HepG2 (cell line): ENCODE results near the gene PLEKHB2. TPM values are rescaled to one million over a fixed set of nuclear protein-coding genes. Genes with fewer than 3 reads are reported as not detected.

Experiments
- FOXK2 ChIP-seq: fragments of 450-650 bp; IDR thresholded peaks from 2 replicates; pipeline ENCODE4 v1.6.1; 2016
- FOXO1 ChIP-seq: sonication (generic); formaldehyde crosslinking; IDR thresholded peaks from 2 replicates; pipeline ENCODE4 v1.4.0; 2020; ENCODE audit warnings: missing genetic modification reagents
- IRX3 ChIP-seq: sonication (generic); formaldehyde crosslinking; IDR thresholded peaks from 2 replicates; pipeline ENCODE4 v1.8.1; 2023; ENCODE audit warnings: mild to moderate bottlenecking, low read depth, missing genetic modification reagents, borderline replicate concordance
- KDM5A ChIP-seq: fragments of 200-600 bp; sonication (generic); IDR thresholded peaks from 2 replicates; pipeline ENCODE4 v1.7.0; 2018; ENCODE audit warnings: antibody characterized with exemption, mild to moderate bottlenecking, low read length, borderline replicate concordance
- KLF13 ChIP-seq: sonication (generic); formaldehyde crosslinking; IDR thresholded peaks from 2 replicates; pipeline ENCODE4 v1.4.0; 2020; ENCODE audit warnings: mild to moderate bottlenecking, missing genetic modification reagents
- MED8 ChIP-seq: sonication (generic); formaldehyde crosslinking; IDR thresholded peaks from 2 replicates; pipeline ENCODE4 v1.8.1; 2023; ENCODE audit warnings: mild to moderate bottlenecking, missing genetic modification reagents; ENCODE audit not compliant: insufficient replicate concordance
- MXD4 ChIP-seq: IDR thresholded peaks from 2 replicates; pipeline ENCODE4 v1.6.1; 2016; ENCODE audit warnings: mild to moderate bottlenecking, missing biosample characterization, missing genetic modification reagents
- NRL ChIP-seq: sonication (generic); formaldehyde crosslinking; IDR thresholded peaks from 2 replicates; pipeline ENCODE4 v1.5.0; 2020; ENCODE audit warnings: missing genetic modification reagents, mild to moderate bottlenecking, moderate library complexity, borderline replicate concordance
- SP5 ChIP-seq: IDR thresholded peaks from 2 replicates; pipeline ENCODE4 v1.6.1; 2016; ENCODE audit warnings: low read depth, borderline replicate concordance
- ZBTB7A ChIP-seq: sonication (generic); formaldehyde crosslinking; IDR thresholded peaks from 2 replicates; pipeline ENCODE4 v1.8.0; 2022; ENCODE audit warnings: mild to moderate bottlenecking, missing genetic modification reagents
- ZNF20 ChIP-seq: sonication (generic); formaldehyde crosslinking; IDR thresholded peaks from 2 replicates; pipeline ENCODE4 v1.4.0; 2020; ENCODE audit warnings: mild to moderate bottlenecking, moderate library complexity, missing genetic modification reagents
- ZNF775 ChIP-seq: sonication (generic); formaldehyde crosslinking; IDR thresholded peaks from 2 replicates; pipeline ENCODE4 v1.4.0; 2020; ENCODE audit warnings: missing genetic modification reagents, mild to moderate bottlenecking, moderate library complexity, borderline replicate concordance
- polyA plus RNA-seq, 8 experiments: library from polyadenylated mRNA; depleted of rRNA in 3 of 8; stranded (reverse) in 7 of 8; unstranded in 1 of 8; fragments of >200 nt; fragmentation: Illumina TruSeq in 4 of 8; extraction: Trizol in 4 of 8; gene quantifications; 2 replicates each; pipeline versions ENCODE4 v1.2.1 to v1.2.3, GENCODE V29; 2011 to 2016; ENCODE audit warnings: low read depth in 4 of 8, missing spikeins in 1 of 8, mixed read lengths in 1 of 8; ENCODE audit not compliant: insufficient read depth in 1 of 8
- total RNA-seq, 5 experiments: library from RNA; depleted of rRNA; stranded (reverse); fragments of >200 nt; fragmentation: Illumina TruSeq; extraction: Trizol; gene quantifications; 2 replicates each; pipeline ENCODE4 v1.2.3, GENCODE V29; 2016; ENCODE audit warnings: low read depth in 1 of 5
- TF ChIP-seq, protein P1 (sequence below): sonication (generic); formaldehyde crosslinking; IDR thresholded peaks from 2 replicates; pipeline ENCODE4 v1.4.0; 2020; ENCODE audit warnings: missing genetic modification reagents
- TF ChIP-seq, protein P2 (sequence below): IDR thresholded peaks from 2 replicates; pipeline ENCODE4 v1.6.1; 2016; ENCODE audit warnings: missing genetic modification reagents, missing compliant biosample characterization
- TF ChIP-seq, protein P3 (sequence below): IDR thresholded peaks from 2 replicates; pipeline ENCODE4 v1.6.1; 2016; ENCODE audit warnings: low read depth, borderline replicate concordance
- TF ChIP-seq, protein P4 (sequence below): sonication (generic); formaldehyde crosslinking; conservative IDR thresholded peaks from 2 replicates; pipeline ENCODE4 v1.4.0; 2020; ENCODE audit warnings: missing genetic modification reagents
- TF ChIP-seq, protein P5 (sequence below): fragments of 450-650 bp; IDR thresholded peaks from 2 replicates; pipeline ENCODE4 v1.6.1; 2017; ENCODE audit warnings: mild to moderate bottlenecking
- TF ChIP-seq, protein P6 (sequence below): IDR thresholded peaks from 2 replicates; pipeline ENCODE4 v1.6.1; 2018; ENCODE audit warnings: missing genetic modification reagents, mild to moderate bottlenecking, missing compliant biosample characterization

Gene PLEKHB2
- total and polyA plus RNA-seq, 2 of the 13 experiments (the other 11 are each of a cell fraction or from before 2014, with no cell fraction given), result 73.0 to 78.9 TPM

DNA sequence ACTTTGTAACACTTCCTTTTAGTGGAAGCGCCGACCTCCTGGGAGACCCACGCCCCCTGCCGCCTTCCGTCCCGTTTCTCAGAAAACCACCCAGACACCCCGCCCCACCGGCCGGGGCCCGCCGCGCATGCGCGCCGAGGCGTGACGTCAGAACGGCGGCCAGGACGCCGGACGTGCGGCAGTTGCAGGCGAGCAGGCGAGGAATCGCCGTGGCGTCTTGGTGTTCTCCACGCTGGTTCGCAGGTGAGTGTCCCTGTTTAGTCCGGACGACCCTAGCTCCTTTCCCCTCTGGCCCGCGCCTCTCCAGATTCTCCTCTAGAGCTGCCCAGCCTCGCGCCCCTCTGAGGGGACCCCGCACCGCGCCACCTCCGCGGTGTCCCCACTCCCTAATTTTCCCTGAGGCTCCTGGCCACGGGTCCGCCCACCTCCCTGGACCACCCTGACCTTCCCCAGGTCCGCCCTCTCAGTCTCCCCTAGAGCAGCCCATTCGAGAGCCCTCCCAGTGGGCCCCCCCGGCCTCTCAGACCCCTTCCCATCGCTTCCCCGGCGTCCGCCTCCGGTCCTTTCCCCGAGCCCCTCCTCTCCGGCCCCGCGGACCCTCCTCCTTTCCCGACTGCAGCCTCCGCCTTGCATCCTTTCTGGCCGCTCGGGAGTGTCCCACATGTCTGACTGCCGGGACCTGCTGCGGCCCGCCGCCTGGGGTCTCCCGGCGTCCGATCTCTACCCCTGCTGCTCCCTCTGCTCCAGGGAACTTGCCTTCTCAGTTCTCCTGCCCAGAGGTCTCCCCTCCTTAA lies at the start of gene PLEKHB2 (continued):
- TF ChIP-seq, protein P1, sequence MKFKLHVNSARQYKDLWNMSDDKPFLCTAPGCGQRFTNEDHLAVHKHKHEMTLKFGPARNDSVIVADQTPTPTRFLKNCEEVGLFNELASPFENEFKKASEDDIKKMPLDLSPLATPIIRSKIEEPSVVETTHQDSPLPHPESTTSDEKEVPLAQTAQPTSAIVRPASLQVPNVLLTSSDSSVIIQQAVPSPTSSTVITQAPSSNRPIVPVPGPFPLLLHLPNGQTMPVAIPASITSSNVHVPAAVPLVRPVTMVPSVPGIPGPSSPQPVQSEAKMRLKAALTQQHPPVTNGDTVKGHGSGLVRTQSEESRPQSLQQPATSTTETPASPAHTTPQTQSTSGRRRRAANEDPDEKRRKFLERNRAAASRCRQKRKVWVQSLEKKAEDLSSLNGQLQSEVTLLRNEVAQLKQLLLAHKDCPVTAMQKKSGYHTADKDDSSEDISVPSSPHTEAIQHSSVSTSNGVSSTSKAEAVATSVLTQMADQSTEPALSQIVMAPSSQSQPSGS, result peak; percentile 77
- TF ChIP-seq MED8 (CRISPR knock-in tag) (peak; percentile 40), IRX3 (CRISPR knock-in tag) (0 out of 2 replicates have a peak, but pooled peaks have one; percentile 22), KDM5A (peak; percentile 37), SP5 (CRISPR knock-in tag) (peak; percentile 52; the same call in 1 of the 2 replicates), ZNF775 (peak; percentile 66; the same call in 1 of the 2 replicates), MXD4 (CRISPR knock-in tag) (peak; percentile 59; the same call in 1 of the 2 replicates), ZBTB7A (CRISPR knock-in tag) (peak; percentile 77; the same call in 1 of the 2 replicates), KLF13 (CRISPR knock-in tag) (no peak), ZNF20 (CRISPR knock-in tag) (peak; percentile 93), FOXK2 (no peak), FOXO1 (CRISPR knock-in tag) (peak; percentile 57), NRL (CRISPR knock-in tag) (peak; percentile 38; the same call in 1 of the 2 replicates)
- TF ChIP-seq, protein P2, sequence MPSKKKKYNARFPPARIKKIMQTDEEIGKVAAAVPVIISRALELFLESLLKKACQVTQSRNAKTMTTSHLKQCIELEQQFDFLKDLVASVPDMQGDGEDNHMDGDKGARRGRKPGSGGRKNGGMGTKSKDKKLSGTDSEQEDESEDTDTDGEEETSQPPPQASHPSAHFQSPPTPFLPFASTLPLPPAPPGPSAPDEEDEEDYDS, result peak; percentile 53; the same call in 1 of the 2 replicates
- TF ChIP-seq, protein P3, sequence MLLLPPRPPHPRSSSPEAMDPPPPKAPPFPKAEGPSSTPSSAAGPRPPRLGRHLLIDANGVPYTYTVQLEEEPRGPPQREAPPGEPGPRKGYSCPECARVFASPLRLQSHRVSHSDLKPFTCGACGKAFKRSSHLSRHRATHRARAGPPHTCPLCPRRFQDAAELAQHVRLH (CRISPR knock-in tag), result peak; percentile 85; the same call in 1 of the 2 replicates
- TF ChIP-seq, protein P4, sequence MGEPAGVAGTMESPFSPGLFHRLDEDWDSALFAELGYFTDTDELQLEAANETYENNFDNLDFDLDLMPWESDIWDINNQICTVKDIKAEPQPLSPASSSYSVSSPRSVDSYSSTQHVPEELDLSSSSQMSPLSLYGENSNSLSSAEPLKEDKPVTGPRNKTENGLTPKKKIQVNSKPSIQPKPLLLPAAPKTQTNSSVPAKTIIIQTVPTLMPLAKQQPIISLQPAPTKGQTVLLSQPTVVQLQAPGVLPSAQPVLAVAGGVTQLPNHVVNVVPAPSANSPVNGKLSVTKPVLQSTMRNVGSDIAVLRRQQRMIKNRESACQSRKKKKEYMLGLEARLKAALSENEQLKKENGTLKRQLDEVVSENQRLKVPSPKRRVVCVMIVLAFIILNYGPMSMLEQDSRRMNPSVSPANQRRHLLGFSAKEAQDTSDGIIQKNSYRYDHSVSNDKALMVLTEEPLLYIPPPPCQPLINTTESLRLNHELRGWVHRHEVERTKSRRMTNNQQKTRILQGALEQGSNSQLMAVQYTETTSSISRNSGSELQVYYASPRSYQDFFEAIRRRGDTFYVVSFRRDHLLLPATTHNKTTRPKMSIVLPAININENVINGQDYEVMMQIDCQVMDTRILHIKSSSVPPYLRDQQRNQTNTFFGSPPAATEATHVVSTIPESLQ (CRISPR knock-in tag), result no peak
- TF ChIP-seq, protein P5, sequence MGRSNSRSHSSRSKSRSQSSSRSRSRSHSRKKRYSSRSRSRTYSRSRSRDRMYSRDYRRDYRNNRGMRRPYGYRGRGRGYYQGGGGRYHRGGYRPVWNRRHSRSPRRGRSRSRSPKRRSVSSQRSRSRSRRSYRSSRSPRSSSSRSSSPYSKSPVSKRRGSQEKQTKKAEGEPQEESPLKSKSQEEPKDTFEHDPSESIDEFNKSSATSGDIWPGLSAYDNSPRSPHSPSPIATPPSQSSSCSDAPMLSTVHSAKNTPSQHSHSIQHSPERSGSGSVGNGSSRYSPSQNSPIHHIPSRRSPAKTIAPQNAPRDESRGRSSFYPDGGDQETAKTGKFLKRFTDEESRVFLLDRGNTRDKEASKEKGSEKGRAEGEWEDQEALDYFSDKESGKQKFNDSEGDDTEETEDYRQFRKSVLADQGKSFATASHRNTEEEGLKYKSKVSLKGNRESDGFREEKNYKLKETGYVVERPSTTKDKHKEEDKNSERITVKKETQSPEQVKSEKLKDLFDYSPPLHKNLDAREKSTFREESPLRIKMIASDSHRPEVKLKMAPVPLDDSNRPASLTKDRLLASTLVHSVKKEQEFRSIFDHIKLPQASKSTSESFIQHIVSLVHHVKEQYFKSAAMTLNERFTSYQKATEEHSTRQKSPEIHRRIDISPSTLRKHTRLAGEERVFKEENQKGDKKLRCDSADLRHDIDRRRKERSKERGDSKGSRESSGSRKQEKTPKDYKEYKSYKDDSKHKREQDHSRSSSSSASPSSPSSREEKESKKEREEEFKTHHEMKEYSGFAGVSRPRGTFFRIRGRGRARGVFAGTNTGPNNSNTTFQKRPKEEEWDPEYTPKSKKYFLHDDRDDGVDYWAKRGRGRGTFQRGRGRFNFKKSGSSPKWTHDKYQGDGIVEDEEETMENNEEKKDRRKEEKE, result no peak
- TF ChIP-seq, protein P6, sequence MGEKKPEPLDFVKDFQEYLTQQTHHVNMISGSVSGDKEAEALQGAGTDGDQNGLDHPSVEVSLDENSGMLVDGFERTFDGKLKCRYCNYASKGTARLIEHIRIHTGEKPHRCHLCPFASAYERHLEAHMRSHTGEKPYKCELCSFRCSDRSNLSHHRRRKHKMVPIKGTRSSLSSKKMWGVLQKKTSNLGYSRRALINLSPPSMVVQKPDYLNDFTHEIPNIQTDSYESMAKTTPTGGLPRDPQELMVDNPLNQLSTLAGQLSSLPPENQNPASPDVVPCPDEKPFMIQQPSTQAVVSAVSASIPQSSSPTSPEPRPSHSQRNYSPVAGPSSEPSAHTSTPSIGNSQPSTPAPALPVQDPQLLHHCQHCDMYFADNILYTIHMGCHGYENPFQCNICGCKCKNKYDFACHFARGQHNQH (CRISPR knock-in tag), result peak; percentile 42
